GM19372 (cell line): Measurements from ENCODE around the gene FAM168A.

Source experiments
- ATAC-seq: cut with Tn5 transposase; IDR thresholded peaks from one replicate; pipeline ENCODE4 v1.9.1; 2021; ENCODE audit warnings: mild to moderate bottlenecking, low read depth, moderate library complexity; ENCODE audit not compliant: unreplicated experiment

The FAM168A gene

DNA sequence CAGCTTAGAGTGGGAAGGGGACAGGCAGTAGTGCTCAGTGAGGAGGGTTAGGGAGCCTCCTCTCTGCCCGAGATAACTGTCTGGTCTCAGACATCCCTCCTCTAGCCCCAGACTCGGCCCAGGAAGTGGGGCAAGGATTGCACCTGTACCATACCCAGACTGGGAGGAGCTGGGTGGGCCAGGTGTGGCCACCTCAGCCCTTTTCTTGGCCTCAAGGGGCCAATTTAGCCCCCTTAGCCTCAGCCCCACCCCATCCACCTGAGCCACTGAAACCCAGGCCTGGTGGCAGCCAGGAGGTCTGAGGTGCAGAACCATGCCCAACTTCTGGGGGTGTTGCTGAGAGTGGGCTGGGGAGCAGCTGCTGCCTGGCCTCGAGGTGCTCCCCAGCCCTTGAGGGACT is 215.2 kb downstream of the FAM168A start:
- ATAC-seq, result no peak

DNA sequence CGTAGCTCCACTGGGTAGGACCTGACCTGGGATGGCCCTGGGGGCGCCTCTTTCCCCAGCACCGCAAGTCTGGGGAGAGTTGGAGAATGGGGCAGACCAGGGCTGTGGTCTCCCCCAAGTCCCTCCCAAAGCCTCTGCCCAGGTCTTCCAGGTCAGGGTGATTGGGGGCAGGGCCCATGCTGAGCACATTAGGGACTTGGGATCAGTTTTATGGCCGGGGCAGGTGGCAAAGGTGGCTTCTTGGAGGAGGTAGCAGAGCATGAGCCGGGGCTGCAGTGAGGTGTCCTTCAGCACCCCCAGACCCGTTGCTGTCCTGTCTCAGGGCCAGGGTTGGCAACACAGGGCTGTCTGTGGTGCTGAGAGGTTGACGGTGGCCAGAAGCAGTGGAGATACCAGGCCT is 215.7 kb downstream of the FAM168A start:
- ATAC-seq, result no peak

DNA sequence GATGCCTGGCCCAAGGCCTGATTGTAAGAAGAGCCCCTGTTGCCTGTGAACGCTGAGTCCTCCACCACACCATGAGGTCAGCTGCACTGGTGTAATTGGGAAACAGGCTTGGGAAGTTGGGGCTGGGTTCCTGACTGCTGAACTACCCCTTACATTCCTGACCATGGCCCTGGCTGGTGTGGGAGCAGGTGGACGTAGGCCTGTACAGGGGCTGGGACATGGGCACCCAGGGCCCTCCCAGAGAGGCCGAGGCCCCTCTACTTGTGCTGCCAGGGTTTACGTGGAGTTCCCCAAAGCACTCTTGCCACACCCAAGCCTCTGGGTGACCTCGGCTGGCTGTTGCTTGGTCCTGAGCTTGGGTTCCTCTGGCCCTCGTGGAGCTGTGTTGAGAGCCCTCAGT is 216.3 kb downstream of the FAM168A start:
- no peak for ATAC-seq

DNA sequence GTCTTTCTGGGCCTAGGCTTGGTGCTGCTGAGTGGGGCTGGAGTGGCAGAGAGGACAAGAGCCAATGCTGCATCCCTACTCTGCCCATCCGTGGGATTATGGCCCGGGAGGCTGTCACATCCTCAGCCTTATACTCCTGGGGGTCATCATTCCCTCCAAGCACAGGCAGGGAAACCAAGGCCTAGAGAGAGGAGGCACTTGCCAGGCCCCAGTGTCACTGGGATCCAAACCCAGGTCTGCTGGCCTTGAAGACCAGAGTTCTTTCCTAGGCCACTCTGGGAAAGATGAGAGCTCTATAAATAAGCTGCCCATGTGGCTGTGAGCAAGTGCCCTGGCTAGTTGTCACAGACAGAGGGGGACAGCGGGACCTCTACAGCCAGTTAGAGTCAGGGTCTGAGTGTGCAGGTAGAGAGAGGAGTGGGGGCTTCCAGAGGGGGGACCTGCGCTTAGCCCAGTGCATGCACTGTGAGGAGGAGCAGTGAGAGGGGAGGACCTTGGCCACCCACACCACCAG is 217.0 kb downstream of the FAM168A start:
- no peak for ATAC-seq

DNA sequence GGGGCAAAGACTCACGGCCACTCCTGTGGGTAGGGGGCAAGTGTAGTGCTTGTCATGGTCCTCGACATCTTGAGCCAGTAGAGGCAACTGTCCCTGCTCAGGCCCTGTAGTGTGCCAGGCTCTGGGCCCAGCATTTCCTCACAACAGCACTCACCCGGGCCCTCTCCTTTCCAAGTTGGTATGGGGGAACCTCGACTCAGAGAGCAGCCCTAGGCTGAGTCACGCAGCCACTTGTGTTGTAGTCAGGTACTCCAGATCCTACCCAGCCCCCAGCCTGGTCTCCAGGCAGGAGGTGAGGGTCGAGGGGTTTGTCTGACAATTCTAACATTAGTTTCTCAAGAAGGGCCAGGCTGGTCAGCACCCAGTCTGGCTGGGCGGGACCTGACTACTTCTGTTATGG is 217.6 kb downstream of the FAM168A start:
- no peak for ATAC-seq

DNA sequence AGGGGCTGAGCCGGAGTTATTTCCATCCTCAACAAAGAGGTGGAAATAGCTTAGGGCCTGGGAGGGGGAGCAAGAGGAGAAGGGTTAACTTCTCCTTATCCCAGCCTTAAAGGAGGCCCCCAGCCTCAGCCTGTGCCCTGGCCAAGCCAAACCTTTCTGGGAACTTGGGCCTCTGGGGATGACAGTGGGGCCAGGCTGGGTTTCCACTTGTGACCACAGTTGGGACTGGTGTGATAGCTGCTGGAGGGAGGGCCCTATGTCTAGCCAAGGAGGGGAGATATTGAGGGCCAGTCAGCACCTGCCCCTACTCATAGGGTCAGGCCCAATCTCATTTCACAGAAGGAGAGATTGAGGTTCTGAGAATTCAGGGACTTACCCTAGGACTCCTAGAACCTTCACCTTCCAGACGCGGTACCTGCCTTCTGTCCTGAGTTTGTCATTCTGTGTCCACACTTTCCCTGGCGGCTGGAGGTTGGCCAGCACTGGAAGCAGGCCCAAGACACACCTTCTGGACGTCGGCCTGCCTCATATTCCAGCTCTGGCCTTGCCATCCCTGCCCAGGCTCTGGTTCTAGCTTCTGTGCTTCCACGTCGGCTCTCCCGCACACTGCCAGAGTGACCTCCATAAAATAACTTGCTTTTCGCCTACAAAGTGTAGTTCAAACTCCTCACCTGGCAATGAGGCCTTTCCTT is 218.6 kb downstream of the FAM168A start:
- ATAC-seq, result no peak

DNA sequence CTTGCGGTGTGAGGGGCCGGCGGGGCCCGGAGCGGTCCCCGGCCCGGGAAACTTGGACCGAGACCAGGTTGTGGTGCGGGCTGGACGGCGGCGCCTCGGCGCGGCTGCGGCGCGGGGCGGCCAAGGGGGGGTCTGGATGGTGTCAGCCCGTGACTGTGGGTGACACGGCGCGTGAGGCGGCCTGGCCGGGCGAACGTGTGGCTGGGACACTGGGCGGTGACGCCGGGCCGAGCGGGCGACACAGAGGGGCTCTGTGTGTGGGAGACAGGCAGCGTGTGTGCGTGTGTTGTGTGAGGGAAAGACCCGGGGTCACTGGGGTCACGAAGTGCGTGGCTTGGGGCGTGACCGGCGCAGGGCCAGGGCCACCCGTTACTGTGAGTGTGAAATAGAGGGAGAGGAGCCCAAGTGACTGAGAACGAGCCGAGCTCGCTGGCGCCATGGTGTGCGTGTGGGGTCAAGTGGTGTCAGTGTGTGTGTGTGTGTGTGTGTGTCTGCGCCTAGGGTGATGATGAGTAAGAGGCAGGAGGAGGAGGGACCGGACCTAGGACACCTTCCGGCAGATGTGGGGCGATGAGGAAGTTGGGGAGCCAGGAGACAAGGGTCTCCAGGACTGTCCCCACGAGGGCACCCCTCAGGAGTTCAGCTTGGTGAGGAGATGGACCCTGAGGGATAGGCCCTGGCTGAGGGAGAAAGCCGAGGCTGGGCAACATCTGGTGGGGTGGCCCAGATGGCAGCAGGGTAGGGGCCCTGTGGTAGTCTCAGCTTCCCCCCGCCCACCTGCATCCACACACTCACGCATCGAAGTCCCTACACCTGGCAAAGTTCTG is 220.9 kb downstream of the FAM168A start:
- peak; percentile 13 for ATAC-seq

DNA sequence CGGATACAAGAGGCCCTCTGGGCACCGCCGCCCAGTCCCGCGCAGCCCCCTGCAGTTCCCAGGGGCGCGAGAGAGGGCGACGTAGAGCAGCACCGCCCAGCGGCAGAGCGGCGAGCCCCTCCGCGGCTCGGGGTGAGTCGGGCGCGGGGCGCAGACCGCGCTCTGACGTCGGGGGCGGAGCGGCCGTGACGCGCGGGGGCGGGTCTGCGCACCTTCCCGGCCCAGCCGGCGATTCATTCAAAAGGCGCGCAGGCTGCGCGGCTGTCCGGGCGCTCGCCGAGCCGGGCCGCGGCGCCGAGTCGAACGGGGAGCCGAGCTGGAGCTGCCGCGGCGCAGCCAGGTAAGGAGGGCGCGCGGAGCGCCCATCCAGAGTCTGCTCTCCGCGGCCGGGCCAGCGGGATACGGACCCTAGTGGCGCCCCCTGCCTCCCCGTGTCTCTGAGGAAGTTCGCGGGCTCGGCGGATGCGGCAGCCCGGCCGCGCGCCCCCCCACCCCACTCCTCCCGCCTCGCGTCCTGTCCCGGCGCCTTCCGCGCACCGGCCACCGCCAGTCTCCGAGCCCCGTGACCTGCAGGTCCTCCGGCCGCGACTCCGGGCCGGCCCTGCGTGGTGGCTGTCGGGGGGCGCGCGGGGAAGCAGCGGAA is 221.6 kb downstream of the FAM168A start, which contains the start of gene RELT:
Gene RELT (plus strand): TSS at position 240 of the 643 bp plus-strand sequence. CDS start 12,738 bp downstream, outside the sequence.
- ATAC-seq, result peak; percentile 77

DNA sequence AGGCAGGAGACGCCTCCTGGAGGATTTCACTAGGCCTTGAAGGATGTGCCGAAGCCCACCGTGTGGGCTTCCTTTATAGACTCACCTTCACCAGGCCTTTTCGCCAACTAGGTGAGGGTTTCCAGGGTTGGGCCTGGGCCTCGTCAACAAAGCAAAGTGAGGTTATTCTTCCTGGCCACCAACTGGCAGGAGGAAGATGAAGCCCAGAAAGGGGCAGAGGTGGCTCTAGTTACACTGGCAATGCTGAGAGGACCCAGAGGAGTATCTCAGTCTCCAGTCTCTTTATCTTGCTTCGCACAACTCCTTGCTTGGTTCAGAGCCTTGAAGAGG is 222.1 kb downstream of the FAM168A start:
- ATAC-seq, result no peak

DNA sequence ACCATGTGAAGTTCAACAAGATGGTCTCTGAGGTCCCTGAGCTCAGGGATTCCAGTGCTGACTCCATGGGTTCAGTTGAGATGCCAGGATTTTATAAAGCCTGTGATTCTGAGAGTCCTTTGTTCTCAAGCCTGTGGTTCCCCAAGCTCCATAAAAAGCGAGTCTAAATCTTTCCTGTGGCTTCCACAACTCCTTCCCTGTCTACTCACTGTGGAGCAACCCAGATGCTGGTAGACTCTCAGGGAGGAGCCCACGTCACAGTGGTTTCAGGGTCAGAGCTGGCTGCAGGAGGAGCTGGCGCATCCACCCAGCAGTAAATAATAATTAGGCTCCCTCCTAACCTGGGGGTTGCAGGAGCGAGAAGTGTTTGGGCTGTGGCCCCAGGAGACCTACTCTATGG is 223.8 kb downstream of the FAM168A start:
- ATAC-seq, result no peak

DNA sequence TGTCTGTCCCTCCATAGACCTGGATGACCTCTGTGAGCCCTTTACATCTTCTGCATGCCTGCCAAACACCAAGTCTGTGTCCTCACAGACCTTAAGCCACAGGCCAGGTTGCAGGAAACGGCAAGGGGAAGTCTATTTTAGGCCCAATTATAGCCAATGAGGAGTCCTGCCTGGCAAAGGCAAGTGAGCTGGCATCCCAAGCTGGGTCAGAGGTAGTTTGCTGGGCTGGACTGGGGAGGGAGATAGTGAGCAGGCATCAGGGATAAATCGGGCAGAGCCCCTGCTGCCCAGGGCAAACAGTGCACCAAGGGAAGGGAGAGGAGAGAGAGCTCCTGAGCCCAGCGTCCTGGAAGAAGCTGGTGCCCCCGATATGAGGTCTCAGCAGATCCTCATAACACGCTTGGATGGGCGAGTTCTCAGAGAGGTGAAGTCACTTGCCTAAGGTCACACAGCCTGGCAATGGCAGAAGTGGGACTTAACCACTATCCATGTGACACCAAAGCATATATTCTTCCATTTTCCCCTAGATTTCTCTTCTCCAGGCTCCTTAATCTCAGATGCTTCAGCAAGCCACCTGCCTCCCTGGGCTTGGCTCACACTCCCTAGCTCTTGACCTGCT is 225.4 kb downstream of the FAM168A start:
- ATAC-seq, result no peak

DNA sequence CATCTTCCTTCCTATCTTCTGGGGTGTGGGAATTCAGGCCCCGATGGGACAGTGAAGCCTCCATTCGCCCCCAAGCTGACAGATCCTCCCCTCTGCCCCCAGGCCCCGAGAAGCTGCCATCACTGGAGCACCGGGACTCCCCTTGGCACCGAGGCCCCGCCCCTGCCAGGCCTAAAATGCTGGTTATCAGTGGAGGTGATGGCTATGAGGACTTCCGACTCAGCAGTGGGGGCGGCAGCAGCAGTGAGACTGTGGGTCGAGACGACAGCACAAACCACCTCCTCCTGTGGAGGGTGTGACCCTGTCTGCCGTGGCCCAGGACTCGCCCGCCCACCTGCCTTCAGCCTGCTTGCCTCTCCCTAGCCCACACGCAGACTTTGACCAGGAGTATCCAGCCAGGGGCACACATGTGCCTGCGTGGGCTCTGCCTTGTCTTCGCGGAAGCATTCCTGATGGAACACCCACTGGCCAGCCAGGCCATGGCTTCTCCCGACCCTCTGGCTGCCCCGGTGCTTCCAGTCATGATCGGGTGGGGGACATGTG is 230.4 kb downstream of the FAM168A start:
- no peak for ATAC-seq

DNA sequence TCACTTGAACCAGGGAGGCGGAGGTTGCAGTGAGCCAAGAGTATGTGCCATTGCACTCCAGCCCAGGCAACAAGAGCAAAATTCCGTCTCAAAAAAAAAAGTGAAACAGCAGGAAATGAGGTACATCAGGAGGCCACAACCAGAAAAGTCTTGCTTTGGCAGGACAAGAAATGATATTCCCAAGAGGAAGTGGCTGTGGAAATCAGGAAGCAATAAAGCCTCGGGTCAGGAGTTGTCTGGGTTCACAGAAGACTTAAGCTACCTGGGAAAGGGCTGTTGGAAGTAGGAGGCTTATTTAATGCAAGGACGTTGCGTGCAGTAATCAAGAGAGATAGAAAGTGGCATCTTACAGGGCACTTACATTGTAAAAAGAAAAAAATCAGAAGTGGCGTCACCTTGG is 231.0 kb downstream of the FAM168A start:
- no peak for ATAC-seq

DNA sequence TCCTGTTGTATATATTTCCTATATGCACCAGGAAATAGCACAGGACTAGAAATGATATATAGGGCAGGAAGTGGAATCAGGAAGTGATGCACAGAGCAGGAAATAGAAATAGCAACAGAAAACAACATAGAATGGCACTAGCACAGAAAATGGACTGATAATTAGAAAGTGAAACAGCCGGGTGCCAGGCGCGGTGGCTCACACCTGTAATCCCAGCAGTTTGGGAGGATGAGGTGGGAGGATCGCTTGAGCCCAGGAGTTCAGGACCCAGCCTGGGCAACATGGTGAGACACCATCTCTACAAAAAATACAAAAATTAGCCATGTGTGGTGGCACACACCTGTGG is 231.7 kb downstream of the FAM168A start:
- no peak for ATAC-seq

DNA sequence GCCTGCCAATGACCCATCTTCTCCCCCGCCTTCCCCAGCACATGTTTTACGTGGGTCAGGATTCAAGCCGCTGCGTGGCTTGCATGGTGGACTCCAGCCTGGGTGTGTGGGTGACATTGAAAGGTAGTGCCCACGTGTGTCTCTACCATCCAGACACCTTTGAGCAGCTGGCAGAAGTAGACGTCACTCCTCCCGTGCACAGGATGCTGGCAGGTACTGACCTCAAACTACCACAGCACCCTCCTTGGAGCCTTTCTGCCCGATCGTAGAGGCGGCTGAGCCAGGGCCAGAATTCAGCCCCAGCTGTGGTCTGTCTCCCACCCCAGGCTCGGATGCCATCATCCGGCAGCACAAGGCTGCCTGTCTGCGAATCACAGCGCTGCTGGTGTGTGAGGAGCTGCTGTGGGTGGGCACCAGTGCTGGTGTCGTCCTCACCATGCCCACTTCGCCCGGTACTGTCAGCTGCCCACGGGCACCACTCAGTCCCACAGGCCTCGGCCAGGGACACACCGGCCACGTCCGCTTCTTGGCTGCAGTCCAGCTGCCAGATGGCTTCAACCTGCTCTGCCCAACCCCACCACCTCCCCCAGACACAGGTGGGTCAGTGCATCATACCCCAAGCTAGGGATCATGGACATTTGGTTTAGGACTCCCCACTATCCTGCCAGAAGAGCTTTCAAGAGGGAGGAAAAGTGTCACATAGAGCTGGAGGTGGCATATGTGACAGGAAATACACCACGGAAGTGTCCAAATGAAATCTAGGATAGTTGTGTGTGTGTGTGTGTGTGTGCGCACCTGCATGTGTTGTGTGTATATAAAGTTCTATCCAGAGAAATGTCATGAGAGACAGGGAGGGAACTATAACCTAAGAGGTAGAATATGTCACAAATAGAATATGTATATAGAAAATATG is 232.3 kb downstream of the FAM168A start:
- no peak for ATAC-seq

DNA sequence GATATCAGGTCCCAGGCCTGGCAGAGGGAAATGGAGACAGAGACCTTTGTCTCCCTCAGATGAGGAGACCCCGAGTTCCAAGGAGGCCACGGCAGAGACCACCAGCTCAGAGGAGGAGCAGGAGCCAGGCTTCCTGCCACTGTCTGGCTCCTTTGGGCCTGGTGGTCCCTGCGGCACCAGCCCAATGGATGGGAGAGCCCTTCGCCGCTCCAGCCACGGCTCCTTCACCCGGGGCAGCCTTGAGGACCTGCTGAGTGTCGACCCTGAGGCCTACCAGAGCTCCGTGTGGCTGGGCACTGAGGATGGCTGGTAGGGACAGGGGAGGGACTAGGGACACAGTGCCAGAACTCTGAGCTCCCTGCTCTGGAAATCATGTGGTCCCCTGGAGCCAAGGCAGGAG is 234.8 kb downstream of the FAM168A start:
- no peak for ATAC-seq

DNA sequence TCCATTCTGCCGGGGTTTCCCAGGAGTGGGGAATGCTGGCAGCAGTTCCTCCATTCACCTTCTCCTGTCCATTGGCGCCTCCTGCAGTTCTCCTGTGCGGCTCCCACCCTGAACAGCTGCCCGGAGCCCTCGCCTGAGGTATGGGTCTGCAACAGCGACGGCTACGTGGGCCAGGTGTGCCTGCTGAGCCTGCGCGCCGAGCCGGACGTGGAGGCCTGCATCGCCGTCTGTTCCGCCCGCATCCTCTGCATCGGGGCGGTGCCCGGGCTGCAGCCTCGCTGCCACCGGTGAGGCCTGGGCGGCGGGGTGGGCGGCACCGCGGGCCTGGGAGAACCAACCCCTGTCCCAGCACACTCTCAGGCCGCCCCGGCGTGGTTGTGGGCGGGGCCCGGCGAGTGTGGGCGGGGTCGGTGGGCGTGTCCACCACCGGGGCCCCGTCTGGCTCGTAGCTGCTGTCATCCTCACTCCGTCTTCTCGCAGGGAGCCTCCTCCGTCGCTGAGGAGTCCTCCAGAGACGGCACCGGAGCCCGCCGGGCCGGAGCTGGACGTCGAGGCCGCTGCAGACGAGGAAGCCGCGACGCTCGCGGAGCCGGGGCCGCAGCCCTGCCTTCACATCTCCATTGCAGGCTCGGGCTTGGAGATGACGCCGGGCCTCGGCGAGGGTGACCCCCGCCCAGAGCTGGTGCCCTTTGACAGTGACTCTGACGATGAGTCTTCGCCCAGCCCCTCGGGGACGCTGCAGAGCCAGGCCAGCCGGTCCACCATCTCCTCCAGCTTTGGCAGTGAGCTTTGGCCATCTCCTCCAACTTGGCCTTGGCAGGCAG is 235.7 kb downstream of the FAM168A start:
- no peak for ATAC-seq

DNA sequence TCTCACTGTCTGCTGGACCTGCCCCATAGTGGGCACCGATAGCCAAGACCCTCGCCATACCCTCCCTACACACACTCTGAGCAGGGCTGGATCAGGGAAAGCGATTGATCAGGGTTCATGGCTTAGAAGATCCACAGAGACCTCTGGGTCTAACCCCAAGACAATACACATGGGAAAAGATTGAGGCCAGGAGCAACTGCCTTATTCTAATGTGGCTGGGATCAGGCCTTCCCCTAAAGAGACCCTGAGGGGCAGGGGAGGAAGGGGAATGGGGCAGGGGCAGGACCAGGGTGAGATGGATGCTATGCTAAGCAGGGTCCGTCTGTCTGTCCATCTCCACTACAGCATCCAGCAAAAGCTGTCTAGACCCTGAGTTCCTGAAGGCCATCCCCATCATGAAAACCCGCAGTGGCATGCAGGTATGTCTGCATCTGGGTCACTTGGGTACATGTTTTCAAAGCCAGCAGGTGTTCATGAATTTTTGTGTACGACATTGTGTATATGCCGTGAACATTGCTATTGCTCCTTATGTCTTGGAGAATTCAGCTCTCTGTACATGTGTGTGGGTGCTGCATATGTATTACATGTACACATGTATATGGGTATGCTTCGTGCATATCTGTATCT is 237.1 kb downstream of the FAM168A start:
- ATAC-seq, result no peak
